Ureter (tissue), 1 donor: ENCODE results near the gene MAN2C1. TPM values are rescaled to one million over a fixed set of nuclear protein-coding genes. Genes with fewer than 3 reads are reported as not detected.
"Not testable (repeated sequence)": the region's sequence is repeated elsewhere in the genome, so short reads cannot be mapped to it uniquely, and the experiment has no call there.

Experiments
- DNase-seq: peaks from one replicate; pipeline ENCODE4 v3.0.0-alpha.2; 2020; ENCODE audit warnings: low spot score
- total RNA-seq: library from RNA; stranded (reverse); gene quantifications from one replicate; pipeline ENCODE4 v1.2.4, GENCODE V29; 2023
- donor health status: DM: yes; HTN: yes; CAD: no.

Gene MAN2C1
- 325 TPM for total RNA-seq

- DNase-seq, result peak; percentile 97
Measured at GRCh38 chr15:75367913-75368688, at the start of gene MAN2C1. Gene MAN2C1 (minus strand): TSS chr15:75368607. CDS start chr15:75368583, 24 bp downstream.

- DNase-seq, result no peak
Measured at GRCh38 chr15:75416584-75416983, 48.2 kb upstream of the MAN2C1 start.

GRCh38 chr15:75410196-75410595, 41.8 kb upstream of the MAN2C1 start:
- no peak for DNase-seq

- no peak for DNase-seq
Measured at GRCh38 chr15:75407083-75407482, 38.7 kb upstream of the MAN2C1 start.

GRCh38 chr15:75403892-75404291, 35.5 kb upstream of the MAN2C1 start:
- no peak for DNase-seq

- no peak for DNase-seq
Measured at GRCh38 chr15:75397494-75397893, 29.1 kb upstream of the MAN2C1 start.

- DNase-seq, result no peak
Measured at GRCh38 chr15:75389791-75390382, 21.5 kb upstream of the MAN2C1 start.

- DNase-seq, result not testable (repeated sequence)
Measured at GRCh38 chr15:75383986-75384385, 15.6 kb upstream of the MAN2C1 start.

- DNase-seq, result no peak
Measured at GRCh38 chr15:75380773-75381172, 12.4 kb upstream of the MAN2C1 start.

- no peak for DNase-seq
Measured at GRCh38 chr15:75371901-75372688, 3.7 kb upstream of the MAN2C1 start.

GRCh38 chr15:75371486-75371885, 3.1 kb upstream of the MAN2C1 start:
- no peak for DNase-seq

- no peak for DNase-seq
Measured at GRCh38 chr15:75369897-75370581, 1.6 kb upstream of the MAN2C1 start.

- DNase-seq, result no peak
Measured at GRCh38 chr15:75368689-75369239, 357 bp upstream of the MAN2C1 start.

- no peak for DNase-seq
Measured at GRCh38 chr15:75367406-75367912, 948 bp downstream of the MAN2C1 start.

- DNase-seq, result no peak
Measured at GRCh38 chr15:75367006-75367405, 1.4 kb downstream of the MAN2C1 start.

- DNase-seq, result no peak
Measured at GRCh38 chr15:75366163-75366562, 2.2 kb downstream of the MAN2C1 start.

GRCh38 chr15:75364881-75365280, 3.5 kb downstream of the MAN2C1 start:
- DNase-seq, result no peak

GRCh38 chr15:75363786-75364185, 4.6 kb downstream of the MAN2C1 start:
- no peak for DNase-seq

GRCh38 chr15:75362642-75363249, 5.7 kb downstream of the MAN2C1 start:
- DNase-seq, result no peak

GRCh38 chr15:75361989-75362641, 6.3 kb downstream of the MAN2C1 start:
- no peak for DNase-seq
